ENCODE results near the gene GABRR2.

GABRR2 gene

DNA sequence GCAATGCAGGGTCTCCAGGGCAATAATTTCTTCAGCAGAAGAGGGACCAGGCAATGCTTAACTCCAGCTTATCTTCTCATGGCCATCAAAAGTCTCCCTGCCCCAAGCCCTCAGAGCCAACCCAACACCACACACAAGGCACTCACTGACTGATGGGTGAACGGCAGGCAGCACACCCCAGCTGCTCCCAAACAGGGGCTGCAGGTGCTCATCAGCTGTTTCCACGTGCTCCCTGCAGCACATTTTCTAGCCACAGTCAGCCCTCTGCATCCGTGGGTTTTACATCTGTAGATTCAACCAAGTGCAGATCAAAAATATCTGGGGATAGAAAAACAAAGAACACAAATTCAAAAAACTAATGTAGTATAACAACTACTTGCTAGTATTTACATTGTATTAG, 94.0 kb downstream of the GABRR2 start:
- intact Hi-C loops (cut with DNase I): no loop called here
- no peak for DNase-seq

DNA sequence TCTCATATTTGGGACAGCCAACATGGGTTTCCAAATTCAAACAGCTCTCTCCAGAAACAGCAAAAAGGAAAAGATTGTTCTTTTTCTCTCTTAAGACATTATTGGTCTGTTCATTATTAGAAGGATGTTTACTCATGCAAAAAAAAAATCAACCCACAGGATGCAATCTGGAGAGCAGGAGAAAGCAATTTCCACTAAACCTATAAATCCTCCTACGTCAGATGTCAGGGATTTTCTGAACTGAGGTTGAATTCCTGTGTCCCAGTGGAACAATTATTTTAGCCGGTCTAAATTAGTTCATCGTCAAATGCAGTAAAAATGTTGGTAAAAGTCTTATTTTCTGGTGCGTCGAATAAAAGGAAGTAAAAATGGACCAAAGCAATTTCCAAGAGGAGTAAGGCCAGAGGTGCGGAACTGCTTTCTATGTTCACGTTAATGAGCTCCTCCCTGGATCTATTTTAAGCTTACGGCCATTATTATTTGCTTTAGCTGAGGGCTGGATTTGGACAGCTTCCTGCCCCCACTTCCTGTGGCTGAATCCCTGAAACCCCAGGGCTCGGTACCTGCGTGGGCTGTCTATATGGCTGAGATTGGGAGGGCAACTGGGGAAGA, 97.7 kb downstream of the GABRR2 start, which contains the start of gene GABRR1:
TSS of gene GABRR1 (minus strand) at position 60 of the 612 bp plus-strand sequence. CDS start at position 24, 36 bp downstream.
- intact Hi-C loops (cut with DNase I): no loop called here
- DNase-seq: no peak

DNA sequence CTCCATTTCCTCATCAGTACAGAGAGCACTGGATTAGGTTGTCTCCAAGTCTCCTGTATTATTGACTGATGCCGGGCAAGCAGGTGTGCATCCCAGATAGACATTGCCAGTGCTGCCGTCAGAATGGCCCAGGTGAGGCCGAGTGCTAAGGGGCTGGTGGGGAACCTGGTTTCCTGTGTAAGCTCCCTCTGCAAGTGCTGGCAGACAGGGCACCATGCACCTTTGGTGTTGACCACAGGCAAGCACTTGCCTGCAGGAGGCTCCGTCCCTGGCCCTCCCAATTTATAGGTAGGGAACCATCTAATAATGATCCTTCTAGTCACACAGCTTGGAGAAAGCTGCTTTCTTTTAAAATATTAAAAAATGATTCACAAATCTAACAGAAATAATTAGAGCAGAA, 98.7 kb downstream of the GABRR2 start:
- intact Hi-C loops (cut with DNase I): no loop called here

DNA sequence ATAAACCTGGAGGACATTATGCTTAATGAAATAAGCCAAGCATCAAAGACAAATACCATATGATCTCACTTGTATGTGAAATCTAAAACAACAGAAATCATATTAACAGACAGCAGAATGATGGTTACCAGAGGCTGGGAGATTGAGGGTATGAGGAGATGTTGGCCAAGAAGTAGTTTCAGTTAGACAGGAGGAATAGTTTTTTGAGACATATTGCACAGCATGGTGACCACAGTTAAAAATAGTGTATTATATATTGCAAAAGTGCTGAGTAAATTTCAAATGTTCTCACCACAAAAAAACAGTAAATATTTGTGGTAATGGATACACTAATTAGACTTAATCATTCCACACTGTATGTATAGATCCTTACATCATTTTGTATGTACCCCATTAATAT, 99.7 kb downstream of the GABRR2 start:
- DNase-seq: no peak
- intact Hi-C loops (cut with DNase I): no loop called here

More for the DNA sequence above, 98.7 kb downstream of the GABRR2 start:
- DNase-seq: no peak

DNA sequence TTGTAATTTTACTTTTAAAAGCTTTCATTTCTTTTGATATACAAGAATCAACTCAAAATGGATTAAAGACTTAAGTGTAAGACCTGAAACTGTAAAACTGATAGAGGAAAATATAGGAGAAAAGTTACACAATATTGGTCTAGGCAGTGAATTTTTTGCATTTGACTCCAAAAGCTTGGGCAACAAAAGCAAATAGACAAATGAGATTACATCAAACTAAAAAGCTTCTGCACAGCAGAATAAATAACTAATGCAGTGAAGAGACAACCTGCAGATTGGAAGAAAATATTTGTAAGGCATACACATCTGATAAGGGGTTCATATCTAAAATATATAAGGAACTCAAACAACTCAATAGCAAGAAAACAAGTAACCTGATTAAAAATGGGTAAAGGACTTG, 100.9 kb downstream of the GABRR2 start:
- intact Hi-C loops (cut with DNase I): no loop called here
- no peak for DNase-seq

DNA sequence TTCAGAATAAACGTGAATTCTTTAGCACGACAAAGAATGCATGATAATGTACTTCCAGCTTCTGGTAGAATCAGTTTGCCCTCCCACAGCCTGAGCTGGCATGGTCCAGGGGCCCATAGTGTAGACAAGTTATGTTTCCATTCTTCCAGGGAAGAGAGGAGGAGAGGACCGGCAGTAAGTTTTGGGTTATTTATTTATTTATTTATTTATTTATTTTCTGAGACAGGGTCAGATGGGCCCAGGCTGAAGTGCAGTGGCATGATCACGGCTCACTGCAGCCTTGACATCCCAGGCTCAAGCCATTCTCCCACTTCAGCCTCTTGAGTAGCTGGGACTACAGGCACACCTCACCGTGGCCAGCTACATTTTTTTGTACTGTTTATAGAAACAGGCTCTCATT, 102.6 kb downstream of the GABRR2 start:
- no peak for DNase-seq
- intact Hi-C loops (cut with DNase I): no loop called here

DNA sequence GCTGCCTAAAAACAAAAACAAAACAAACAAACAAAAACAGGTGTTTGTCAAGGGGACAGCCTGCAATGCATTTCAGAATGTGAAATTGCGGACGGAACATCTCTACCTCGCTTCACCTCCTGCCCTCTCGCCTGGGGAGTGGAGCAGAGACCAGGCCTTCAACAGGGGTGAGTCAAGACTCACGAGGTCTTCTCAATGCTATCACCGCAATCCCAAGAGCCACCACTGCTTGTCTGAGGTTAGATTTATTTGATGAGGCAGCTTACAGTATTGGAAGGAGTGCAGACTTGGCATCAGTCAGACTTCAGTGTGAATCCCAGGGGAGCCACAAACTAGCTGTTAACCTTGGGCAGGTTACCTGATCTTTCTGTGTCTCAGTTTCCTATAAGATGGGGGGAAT, 105.6 kb downstream of the GABRR2 start:
- intact Hi-C loops (cut with DNase I): no loop called here
- no peak for DNase-seq

DNA sequence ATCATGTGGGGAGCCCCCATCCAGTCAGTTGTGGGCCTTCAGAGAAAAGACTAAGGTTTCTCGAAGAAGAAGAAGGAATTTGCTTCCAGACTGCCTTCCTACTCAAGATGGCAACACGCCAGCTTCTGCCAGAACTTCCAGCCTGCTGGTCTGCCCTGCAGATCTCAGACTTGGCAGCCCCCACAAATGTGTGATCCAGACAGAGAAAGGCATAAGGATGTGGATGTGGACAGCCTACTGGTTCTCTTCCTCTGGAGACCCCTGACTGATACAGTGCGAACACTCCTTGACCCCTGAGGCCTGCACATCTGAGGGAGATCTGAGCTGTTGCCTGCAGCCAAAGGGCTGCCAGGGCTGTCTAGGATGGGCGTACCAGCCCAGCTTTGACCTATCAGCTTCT, 106.5 kb downstream of the GABRR2 start:
- DNase-seq: peak in 1 of 10 donors; percentile 17
- intact Hi-C loops (cut with DNase I): no loop called here
